Cardiac fibroblast (primary cell): ENCODE measurements around the gene AGFG2.
A peak's percentile ranks its signal among the peaks of the same experiment; 100 is the strongest.

Experiments used
- DNase-seq, 2 donors: peaks; one replicate each; pipeline versions ENCODE4 v3.0.0 to v3.0.0-alpha.2; 2010; ENCODE audit warnings: low read depth in 2 of 2
- H3K4me3 ChIP-seq, 2 donors: replicated peaks in 1 of 2; 1 replicate in 1 of 2; 2 replicates in 1 of 2; pipeline ENCODE4 v1.5.1; 2011; ENCODE audit warnings: low read depth in 2 of 2, low read length in 2 of 2, mild to moderate bottlenecking in 2 of 2, moderate library complexity in 1 of 2
- TF ChIP-seq, protein P1 (sequence below): IDR thresholded peaks from one replicate; pipeline ENCODE4 v1.5.1; 2011; ENCODE audit warnings: low read depth, mild to moderate bottlenecking, low read length, inconsistent platforms

Gene AGFG2

GRCh38 chr7:100578246-100579183 is 39.5 kb downstream of the AGFG2 start:
- DNase-seq: no peak
- no peak overlapping the region for H3K4me3 ChIP-seq
- TF ChIP-seq, protein P1, sequence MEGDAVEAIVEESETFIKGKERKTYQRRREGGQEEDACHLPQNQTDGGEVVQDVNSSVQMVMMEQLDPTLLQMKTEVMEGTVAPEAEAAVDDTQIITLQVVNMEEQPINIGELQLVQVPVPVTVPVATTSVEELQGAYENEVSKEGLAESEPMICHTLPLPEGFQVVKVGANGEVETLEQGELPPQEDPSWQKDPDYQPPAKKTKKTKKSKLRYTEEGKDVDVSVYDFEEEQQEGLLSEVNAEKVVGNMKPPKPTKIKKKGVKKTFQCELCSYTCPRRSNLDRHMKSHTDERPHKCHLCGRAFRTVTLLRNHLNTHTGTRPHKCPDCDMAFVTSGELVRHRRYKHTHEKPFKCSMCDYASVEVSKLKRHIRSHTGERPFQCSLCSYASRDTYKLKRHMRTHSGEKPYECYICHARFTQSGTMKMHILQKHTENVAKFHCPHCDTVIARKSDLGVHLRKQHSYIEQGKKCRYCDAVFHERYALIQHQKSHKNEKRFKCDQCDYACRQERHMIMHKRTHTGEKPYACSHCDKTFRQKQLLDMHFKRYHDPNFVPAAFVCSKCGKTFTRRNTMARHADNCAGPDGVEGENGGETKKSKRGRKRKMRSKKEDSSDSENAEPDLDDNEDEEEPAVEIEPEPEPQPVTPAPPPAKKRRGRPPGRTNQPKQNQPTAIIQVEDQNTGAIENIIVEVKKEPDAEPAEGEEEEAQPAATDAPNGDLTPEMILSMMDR: no peak

DNA sequence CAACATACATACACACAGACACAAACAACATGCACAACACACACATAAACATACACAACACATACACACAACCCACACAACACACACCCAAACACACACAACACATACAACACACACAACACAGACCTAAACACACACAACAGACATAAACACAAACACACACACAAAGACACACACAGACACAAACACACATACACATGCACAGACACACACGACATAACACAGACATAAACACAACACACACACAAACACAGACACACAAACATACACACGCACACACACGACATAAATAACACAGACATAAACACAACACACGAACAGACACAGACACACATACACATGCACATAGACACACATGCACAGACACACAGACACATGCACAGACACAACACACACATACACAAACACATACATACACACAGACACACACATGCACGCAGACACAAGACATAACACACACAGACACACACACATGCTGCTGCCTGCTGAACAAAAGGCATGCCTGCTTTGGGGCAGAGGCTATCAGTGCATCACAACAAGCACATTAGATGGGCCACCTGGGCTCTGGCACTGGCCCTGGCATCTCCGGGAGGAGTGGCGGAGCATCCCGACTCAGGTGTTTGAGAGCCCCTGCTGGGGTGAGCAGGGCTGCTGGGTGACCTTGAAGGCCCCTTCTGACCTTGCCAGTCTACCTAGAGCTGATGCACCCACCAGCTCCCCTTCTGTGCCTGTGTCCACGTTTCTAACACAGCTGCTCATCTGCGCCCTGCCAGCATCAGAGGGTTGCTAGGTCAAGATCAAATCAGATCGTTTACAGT is 41.7 kb downstream of the AGFG2 start:
- TF ChIP-seq, protein P1: no peak
- DNase-seq: no peak
- no peak overlapping the region for H3K4me3 ChIP-seq

DNA sequence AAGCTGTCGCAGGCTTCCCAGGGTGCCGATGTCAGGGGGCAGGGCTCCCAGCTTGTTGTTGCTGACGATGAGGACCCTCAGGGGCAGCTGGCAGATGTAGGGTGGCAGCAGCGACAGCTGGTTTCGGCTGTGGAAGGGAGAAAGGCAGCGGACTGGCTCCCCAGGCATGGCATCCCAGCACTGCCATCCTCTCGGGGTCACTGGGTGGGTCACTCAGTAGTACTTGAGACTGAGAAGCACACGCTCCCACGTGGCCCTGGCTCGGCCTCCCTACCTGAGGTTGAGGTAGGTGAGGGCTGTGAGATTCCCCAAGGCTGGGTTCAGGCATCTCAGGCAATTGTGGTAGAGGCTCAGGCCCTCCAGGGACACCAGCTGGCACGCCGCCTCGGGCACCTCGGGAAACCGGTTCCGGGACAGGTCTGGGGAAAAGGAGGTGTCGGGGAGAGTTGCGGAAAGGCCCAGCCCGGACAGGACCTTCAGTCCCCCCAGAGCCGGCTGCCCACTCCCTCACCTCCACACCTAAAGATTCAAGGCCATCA is 43.1 kb downstream of the AGFG2 start:
- TF ChIP-seq, protein P1: no peak
- H3K4me3 ChIP-seq: no peak overlapping the region
- no peak for DNase-seq

DNA sequence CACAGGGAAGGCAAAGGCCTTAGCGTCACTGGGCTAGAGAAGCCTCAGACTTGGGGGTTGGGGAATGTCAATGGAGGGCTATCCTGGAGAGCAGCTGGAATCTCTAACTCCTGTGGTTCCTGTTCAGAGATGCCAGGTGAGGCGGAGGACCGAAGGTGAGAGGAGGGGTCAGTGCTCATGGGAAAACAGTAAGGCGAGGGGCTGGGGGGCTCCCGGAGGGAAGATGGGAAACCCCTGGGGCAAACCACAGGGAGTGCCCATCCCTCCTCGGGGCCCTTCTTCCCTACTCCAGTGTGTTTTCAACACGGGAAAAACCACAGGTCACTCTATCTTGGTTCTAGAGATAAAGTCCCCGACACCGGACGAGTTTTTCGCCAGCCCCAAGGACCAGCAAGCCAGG is 43.6 kb downstream of the AGFG2 start:
- TF ChIP-seq, protein P1: no peak
- H3K4me3 ChIP-seq: peak overlapping the region; percentile 43 to 94
- no peak for DNase-seq

- TF ChIP-seq, protein P1: no peak
- peak overlapping the region; percentile 43 to 94 for H3K4me3 ChIP-seq
- peak; percentile 82 to 85 for DNase-seq
These were observed 44.4 kb downstream of the AGFG2 start for GRCh38 chr7:100583132-100584053.

DNA sequence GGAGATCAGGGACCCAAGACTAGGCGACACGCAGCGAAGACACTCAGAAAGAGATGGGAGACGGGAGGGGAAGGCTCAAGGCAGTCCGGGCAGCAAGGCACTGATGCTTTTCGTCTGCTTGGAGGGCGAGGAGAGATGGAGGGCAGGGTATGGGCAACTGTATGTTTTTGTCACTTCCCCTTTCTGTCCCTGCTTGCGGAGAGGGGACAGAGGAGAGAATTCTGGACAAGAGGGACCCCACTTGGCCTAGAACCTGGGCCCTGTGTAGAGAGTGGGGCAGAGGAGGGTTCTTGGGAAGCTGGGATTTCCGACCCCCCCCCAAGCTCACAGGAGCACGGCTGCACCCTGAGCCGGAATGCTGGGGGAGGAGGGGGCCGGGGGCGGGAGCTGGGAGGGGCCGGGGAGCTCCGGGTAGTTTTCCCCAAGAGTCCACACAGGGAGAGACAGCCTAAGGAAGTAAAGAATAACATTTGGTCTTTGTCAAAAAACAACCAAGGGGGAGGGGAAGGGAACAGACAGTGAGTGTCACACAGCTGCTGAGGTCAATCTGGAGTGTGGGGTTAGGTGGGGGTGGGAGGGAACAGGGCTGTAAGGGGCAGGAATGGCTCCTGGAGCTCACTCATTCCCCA is 45.2 kb downstream of the AGFG2 start:
- DNase-seq: peak; percentile 40 to 68
- TF ChIP-seq, protein P1: no peak
- peak overlapping the region; percentile 94 for H3K4me3 ChIP-seq
